Transverse colon (tissue), 4 donors: ENCODE results near the gene LPCAT1.

Source experiments
- CTCF ChIP-seq, 5 experiments: fragments of 200-600 bp in 3 of 5; fragments of 450-650 bp in 2 of 5; sonication (generic) in 3 of 5; IDR thresholded peaks; 1 replicate in 2 of 5; 2 replicates in 3 of 5; pipeline ENCODE4 v1.5.1; 2016 to 2017; ENCODE audit warnings: antibody characterized with exemption in 5 of 5, inconsistent platforms in 3 of 5, mild to moderate bottlenecking in 2 of 5, moderate library complexity in 1 of 5
- POLR2AphosphoS5 ChIP-seq, 3 donors: sonication (generic); formaldehyde crosslinking; IDR thresholded peaks; one replicate each; pipeline ENCODE4 v1.6.1; 2016; ENCODE audit warnings: antibody characterized with exemption in 3 of 3

- TF ChIP-seq CTCF (IDR thresholded peaks at IDR 0.05) (no peak), POLR2AphosphoS5 (IDR thresholded peaks at IDR 0.05) (no peak)
These were observed 79.2 kb downstream of the LPCAT1 start for GRCh38 chr5:1444361-1445189.
